Astrocyte of the cerebellum (primary cell): ENCODE results near the gene MRFAP1L1.

ENCODE experiments used
- DNase-seq: peaks from one replicate; pipeline ENCODE4 v3.0.0-alpha.2; 2011; ENCODE audit warnings: low read depth
- H3K4me3 ChIP-seq: 2 replicates; pipeline ENCODE4 v1.5.1; 2011; ENCODE audit warnings: mild to moderate bottlenecking, low read depth, low read length, moderate library complexity
- in situ Hi-C: cut with HindIII; loops from 2 replicates; pipeline ENCODE4 v1.10.0; 2017; ENCODE audit warnings: low sequenced_read_pairs
- TF ChIP-seq, protein P1 (sequence below): IDR thresholded peaks from 2 replicates; pipeline ENCODE4 v1.5.1; 2012; ENCODE audit warnings: low read length, low read depth, moderate library complexity, mild to moderate bottlenecking; ENCODE audit errors: missing control alignments

The MRFAP1L1 gene

DNA sequence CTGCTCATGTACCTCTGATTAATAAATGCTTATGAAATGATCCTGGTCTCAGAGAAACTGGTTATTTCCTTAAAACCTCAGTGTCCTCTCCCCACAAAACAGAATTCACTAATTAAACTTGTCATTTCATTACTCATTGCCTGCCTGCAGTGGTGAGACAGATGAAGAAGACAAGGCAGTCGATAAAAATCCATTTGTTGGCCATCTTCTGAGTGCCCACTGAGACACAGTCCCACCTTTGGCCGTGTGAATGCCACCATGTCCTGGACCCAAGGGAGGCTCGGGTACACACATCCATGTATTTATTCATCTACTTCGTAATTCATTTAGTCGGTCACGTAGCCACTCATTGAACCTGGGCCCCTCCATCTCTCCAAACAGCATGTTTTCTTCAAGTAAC lies 12.5 kb downstream of the MRFAP1L1 start:
- TF ChIP-seq, protein P1, sequence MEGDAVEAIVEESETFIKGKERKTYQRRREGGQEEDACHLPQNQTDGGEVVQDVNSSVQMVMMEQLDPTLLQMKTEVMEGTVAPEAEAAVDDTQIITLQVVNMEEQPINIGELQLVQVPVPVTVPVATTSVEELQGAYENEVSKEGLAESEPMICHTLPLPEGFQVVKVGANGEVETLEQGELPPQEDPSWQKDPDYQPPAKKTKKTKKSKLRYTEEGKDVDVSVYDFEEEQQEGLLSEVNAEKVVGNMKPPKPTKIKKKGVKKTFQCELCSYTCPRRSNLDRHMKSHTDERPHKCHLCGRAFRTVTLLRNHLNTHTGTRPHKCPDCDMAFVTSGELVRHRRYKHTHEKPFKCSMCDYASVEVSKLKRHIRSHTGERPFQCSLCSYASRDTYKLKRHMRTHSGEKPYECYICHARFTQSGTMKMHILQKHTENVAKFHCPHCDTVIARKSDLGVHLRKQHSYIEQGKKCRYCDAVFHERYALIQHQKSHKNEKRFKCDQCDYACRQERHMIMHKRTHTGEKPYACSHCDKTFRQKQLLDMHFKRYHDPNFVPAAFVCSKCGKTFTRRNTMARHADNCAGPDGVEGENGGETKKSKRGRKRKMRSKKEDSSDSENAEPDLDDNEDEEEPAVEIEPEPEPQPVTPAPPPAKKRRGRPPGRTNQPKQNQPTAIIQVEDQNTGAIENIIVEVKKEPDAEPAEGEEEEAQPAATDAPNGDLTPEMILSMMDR = no peak
- no peak for DNase-seq
- in situ Hi-C loops = no loop called here
- no peak overlapping the region for H3K4me3 ChIP-seq

DNA sequence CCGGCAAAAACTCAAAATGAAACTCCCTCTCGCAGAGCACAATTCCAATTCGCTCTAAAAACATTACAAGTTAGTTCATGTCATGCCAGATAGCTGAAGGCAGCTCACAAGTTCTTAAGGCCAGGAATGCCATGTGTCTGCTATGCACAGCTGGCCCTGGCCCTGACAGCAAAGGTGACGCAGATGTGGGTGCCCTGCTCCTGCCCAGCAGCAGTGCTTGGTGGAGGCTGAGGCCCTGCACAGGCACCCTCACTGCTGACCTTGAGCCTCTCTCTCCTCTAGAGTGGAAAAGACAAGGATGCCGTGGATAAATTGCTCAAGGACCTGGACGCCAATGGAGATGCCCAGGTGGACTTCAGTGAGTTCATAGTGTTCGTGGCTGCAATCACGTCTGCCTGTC lies 13.1 kb downstream of the MRFAP1L1 start:
- no peak overlapping the region for H3K4me3 ChIP-seq
- in situ Hi-C loops = no loop called here
- TF ChIP-seq, protein P1 = no peak
- DNase-seq = no peak

DNA sequence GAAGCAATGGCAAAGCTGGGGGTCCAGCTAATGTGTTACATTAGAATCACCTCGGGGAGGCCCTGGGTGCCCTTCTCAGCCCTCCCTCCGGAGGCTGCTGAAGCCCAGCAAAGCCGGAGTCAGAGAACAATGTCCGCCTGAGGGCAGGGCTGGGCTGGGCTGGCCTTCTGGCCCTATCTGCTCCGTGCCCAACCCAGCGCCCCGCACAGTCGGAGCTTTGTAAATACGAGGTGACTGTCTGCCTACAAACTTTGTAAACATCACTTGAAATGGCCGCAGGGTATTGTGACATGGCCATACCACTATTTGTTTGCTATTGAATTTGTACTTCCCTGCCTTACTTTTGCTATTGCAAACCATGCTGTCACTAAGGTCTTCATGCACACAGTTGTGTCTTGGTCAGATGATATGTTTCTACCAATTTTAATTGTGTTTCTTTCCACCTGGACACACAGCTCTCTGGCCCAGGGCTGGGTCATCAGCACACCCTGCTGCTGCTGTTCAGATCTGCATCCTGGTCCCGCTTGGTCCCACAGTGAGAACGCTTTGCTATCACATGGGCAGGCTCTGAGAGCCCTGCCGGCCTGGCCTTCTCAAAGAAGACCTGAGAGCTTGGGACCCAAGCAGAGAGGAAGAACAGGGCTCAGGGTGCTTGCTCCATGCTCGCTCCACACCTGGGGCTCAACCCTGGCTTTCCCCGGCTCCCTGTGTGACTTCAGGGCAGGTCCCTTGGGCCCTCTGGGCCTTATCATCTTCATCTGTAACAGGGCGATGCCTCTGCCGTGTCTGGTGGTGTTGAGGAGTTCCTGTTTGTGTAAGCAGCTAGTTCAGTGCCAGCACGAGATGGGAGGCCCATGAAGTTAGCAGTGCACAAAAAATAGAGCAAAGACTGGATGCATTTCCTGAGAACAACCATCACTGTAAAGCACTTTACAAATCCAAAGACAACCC lies 13.7 kb downstream of the MRFAP1L1 start:
- TF ChIP-seq, protein P1 = no peak
- in situ Hi-C loops = no loop called here
- no peak for DNase-seq
- no peak overlapping the region for H3K4me3 ChIP-seq

DNA sequence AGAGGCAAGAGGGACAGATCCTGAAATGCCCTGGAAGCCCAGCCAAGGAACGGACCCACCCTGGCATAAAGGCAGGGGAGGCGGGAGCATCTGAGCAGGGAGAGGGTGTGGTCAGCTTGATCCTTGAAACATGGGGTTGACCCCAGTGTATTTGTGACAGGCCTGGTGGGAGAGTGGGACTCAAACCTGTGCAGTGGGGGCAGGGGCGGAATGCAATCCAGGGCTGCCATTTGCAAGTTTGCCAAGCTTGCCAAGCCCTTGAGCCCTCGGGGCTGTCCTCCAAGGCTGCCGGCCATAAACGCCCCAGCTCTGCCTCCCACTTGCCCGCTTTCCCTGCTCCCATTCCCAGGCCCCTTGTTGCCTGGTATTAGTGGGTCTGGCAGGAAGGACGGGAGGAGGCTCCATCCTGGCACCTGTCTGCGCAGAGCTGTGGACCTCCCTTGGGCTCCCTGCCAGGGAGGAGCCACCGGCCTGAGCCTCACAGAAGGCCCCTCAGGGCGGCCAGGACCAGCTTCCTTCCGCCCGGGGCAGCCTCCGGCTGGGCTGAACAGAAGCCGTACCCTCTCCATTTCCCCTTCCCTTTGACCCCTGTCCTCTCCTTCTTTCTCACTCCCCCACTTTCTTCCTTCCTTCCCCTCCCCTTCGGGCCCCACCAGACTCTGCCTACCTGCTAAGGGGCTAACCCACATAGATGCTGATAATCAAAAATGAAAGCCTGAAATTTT lies 15.3 kb downstream of the MRFAP1L1 start:
- H3K4me3 ChIP-seq = no peak overlapping the region
- TF ChIP-seq, protein P1 = no peak
- no peak for DNase-seq
- in situ Hi-C loops = no loop called here

DNA sequence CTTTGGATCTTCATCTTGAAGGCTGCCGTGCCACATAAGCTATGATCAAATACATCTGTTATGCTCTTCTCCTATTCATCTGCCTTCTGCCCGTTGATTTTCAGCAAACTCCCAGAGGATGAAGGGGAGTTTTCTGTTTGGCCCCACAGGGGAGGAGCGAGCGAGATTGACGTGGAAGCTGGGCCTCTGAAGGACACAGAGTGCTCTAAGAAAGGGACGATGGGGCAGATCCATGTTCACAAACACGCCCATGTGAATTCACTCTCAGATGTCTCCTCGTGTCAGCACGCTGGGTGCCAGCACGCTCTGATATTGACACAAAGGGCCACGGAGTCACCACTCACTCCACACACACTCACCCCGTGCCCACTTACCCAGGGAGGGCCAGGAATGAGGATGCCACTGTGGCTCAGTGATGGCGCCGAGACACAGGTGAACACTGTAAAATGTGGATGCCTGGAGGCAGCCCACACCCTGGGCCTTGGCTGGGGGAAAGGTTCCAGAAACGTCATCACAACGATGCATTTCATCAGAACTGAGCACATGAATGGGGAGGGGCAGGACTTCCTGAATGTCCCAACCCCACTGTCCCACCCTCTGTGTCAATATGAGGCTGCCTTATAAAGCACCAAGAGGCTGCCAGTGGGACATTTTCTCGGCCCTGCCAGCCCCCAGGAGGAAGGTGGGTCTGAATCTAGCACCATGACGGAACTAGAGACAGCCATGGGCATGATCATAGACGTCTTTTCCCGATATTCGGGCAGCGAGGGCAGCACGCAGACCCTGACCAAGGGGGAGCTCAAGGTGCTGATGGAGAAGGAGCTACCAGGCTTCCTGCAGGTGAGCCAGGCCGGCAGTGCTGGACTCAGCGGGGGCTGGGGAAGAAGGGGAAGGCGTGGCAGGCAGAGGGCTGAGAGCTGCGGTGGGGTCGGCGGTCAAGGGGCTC lies 16.2 kb downstream of the MRFAP1L1 start, which contains the start of gene S100P:
S100P (plus strand) TSS at position 648 of the 946 bp plus-strand sequence; CDS start at position 703, 55 bp downstream.
- H3K4me3 ChIP-seq = no peak within 1 kb of the TSS
- TF ChIP-seq, protein P1 = no peak
- no peak for DNase-seq

DNA sequence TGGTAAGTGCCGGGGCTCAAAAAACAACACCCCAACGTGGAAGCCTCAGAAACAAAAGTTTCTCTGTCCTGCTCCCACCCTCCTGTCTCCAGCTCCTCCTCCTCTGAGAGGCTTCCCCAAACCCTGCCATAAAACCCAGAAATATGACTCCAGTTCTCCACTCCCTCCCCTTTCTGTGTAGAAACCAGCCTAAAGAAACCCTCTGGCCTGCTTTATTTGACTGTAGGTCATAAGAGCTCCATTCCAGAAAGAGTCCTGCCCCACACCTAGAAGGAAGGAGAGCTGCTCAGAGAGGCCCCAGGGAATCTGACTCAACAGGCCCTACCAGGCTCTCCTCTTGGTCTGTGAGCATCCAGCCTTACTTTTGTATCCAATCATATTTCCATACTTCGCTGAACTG lies 16.9 kb downstream of the MRFAP1L1 start:
- DNase-seq = no peak
- H3K4me3 ChIP-seq = no peak overlapping the region
- in situ Hi-C loops = no loop called here
- TF ChIP-seq, protein P1 = no peak

More for the DNA sequence above, 16.2 kb downstream of the MRFAP1L1 start, which contains the start of gene S100P:
- in situ Hi-C loops = no loop called here
